HG02759 (cell line): ENCODE measurements around the gene KRTAP20-2.

Source experiments
- ATAC-seq: cut with Tn5 transposase; IDR thresholded peaks from one replicate; pipeline ENCODE4 v1.9.1; 2021; ENCODE audit warnings: mild to moderate bottlenecking, moderate library complexity; ENCODE audit not compliant: unreplicated experiment

The KRTAP20-2 gene

GRCh38 chr21:30672985-30673650 lies 38.1 kb downstream of the KRTAP20-2 start:
- no peak for ATAC-seq

- ATAC-seq = no peak
Measured at GRCh38 chr21:30674312-30674711, 39.3 kb downstream of the KRTAP20-2 start.

GRCh38 chr21:30676737-30677136 lies 41.7 kb downstream of the KRTAP20-2 start:
- ATAC-seq = no peak

- no peak for ATAC-seq
Measured at GRCh38 chr21:30680586-30680985, 45.6 kb downstream of the KRTAP20-2 start.

GRCh38 chr21:30684506-30684905 lies 49.5 kb downstream of the KRTAP20-2 start:
- ATAC-seq = no peak
